PC-3 (cell line): ENCODE results near the gene NUP93. TPM values are rescaled to one million over a fixed set of nuclear protein-coding genes. Genes with fewer than 3 reads are reported as not detected.

ENCODE experiments used
- ATAC-seq: fragments of 200-7000 bp; cut with Tn5 transposase; 2 replicates; pipeline ENCODE4 v1.9.1; 2020; ENCODE audit warnings: mild to moderate bottlenecking, moderate library complexity
- BruUV-seq: library from RNA; stranded (reverse); fragments of 400-500 nt; replicated peaks from 2 replicates; lab custom pipeline; 2021; lab: Mats Ljungman, UMichigan
- CTCF ChIA-PET: fragments of 300-600 bp; sonication (Branson Sonifier 250); formaldehyde crosslinking; loops from one replicate; lab custom pipeline; 2022; ENCODE audit warnings: antibody characterized with exemption; lab: Charles Lee
- POLR2A ChIA-PET: fragments of 300-600 bp; sonication (Branson Sonifier 250); formaldehyde crosslinking; loops from one replicate; lab custom pipeline; 2022; ENCODE audit warnings: antibody characterized with exemption; ENCODE audit not compliant: unreplicated experiment; lab: Charles Lee
- DNase-seq: peaks from one replicate; pipeline ENCODE4 v3.0.0-alpha.2; 2015
- H2AFZ ChIP-seq: fragments of 300-600 bp; sonication (generic); 2 replicates; pipeline ENCODE4 v1.6.0; 2016; ENCODE audit warnings: antibody characterized with exemption, low read length
- H3F3A ChIP-seq: fragments of 300-600 bp; sonication (generic); one replicate; pipeline ENCODE4 v1.6.0; 2017; ENCODE audit warnings: antibody characterized with exemption, low read length, control low read depth, mild to moderate bottlenecking; ENCODE audit not compliant: unreplicated experiment
- H3K27ac ChIP-seq: fragments of 300-600 bp; sonication (generic); 2 replicates; pipeline ENCODE4 v1.5.1; 2016; ENCODE audit warnings: mild to moderate bottlenecking, low read length
- H3K27me3 ChIP-seq: fragments of 300-600 bp; sonication (generic); 2 replicates; pipeline ENCODE4 v1.6.1; 2016; ENCODE audit warnings: low read length, mixed read lengths
- H3K36me3 ChIP-seq: fragments of 300-600 bp; sonication (generic); 2 replicates; pipeline ENCODE4 v1.6.1; 2016; ENCODE audit warnings: low read depth, mixed run types, low read length, mixed read lengths
- H3K4me1 ChIP-seq: fragments of 300-600 bp; sonication (generic); 2 replicates; pipeline ENCODE4 v1.5.1; 2016; ENCODE audit warnings: low read length; ENCODE audit not compliant: insufficient read depth
- H3K4me2 ChIP-seq: fragments of 300-600 bp; sonication (generic); 2 replicates; pipeline ENCODE4 v1.6.0; 2016; ENCODE audit warnings: low read length
- H3K4me3 ChIP-seq: fragments of 300-600 bp; sonication (generic); 2 replicates; pipeline ENCODE4 v1.5.1; 2016; ENCODE audit warnings: mild to moderate bottlenecking, low read length, mixed read lengths
- H3K79me2 ChIP-seq: fragments of 300-600 bp; sonication (generic); 2 replicates; pipeline ENCODE4 v1.6.1; 2017; ENCODE audit warnings: low read length, mixed read lengths
- H3K9ac ChIP-seq: fragments of 300-600 bp; sonication (generic); 2 replicates; pipeline ENCODE4 v1.6.0; 2016; ENCODE audit warnings: mild to moderate bottlenecking, low read length
- H3K9me2 ChIP-seq: fragments of 300-600 bp; sonication (generic); replicated peaks from 2 replicates; pipeline ENCODE4 v1.6.1; 2016; ENCODE audit warnings: mixed run types, low read length, mixed read lengths
- H3K9me3 ChIP-seq: fragments of 300-600 bp; sonication (generic); 2 replicates; pipeline ENCODE4 v1.6.1; 2016; ENCODE audit warnings: low read length, mixed read lengths
- H4K20me1 ChIP-seq: fragments of 300-600 bp; sonication (generic); 2 replicates; pipeline ENCODE4 v1.6.1; 2016; ENCODE audit warnings: low read length, mixed read lengths
- EZH2 ChIP-seq: fragments of 300-600 bp; sonication (generic); IDR thresholded peaks from one replicate; pipeline ENCODE4 v1.6.1; 2017; ENCODE audit warnings: antibody characterized with exemption, mild to moderate bottlenecking, low read length; ENCODE audit not compliant: unreplicated experiment
- EZH2phosphoT487 ChIP-seq: fragments of 300-600 bp; sonication (generic); IDR thresholded peaks from 2 replicates; pipeline ENCODE4 v1.6.1; 2018; ENCODE audit warnings: mild to moderate bottlenecking, antibody characterized with exemption, low read length, borderline replicate concordance
- intact Hi-C: fragments of 100-400 bp; cut with micrococcal nuclease; formaldehyde crosslinking; loops from 2 replicates; pipeline ENCODE4 v1.9.0; 2023
- total RNA-seq: library from RNA; depleted of rRNA; stranded (reverse); fragments of >200 nt; gene quantifications from 2 replicates; pipeline ENCODE4 v1.2.3, GENCODE V29; 2014
- TF ChIP-seq, protein P1 (sequence below): fragments of 300-600 bp; sonication (generic); conservative IDR thresholded peaks from 2 replicates; pipeline ENCODE4 v1.5.1; 2017; ENCODE audit warnings: antibody characterized with exemption, low read depth, mild to moderate bottlenecking, low read length

Gene NUP93
- total RNA-seq, 1 experiment from 2014 or later: 98.6 TPM

GRCh38 chr16:56861756-56862155 is 131.8 kb downstream of the NUP93 start:
- DNase-seq: no peak
- no peak overlapping the region for H3K4me2 ChIP-seq
- POLR2A ChIA-PET: no interaction called here
- no peaks in the 10 kb centered on the region for H4K20me1 ChIP-seq
- no TSS peak for BruUV-seq
- H3K9ac ChIP-seq: no peak overlapping the region
- CTCF ChIA-PET: no interaction called here
- no peaks in the 10 kb centered on the region for H3K27me3 ChIP-seq
- intact Hi-C loops: no loop called here
- no peaks in the 10 kb centered on the region for H3K79me2 ChIP-seq
- no peaks in the 10 kb centered on the region for H3K36me3 ChIP-seq
- no peaks in the 10 kb centered on the region for H3K9me3 ChIP-seq
- no peaks in the 10 kb centered on the region for H3F3A ChIP-seq
- ATAC-seq: no peak
- H3K4me1 ChIP-seq: no peaks in the 10 kb centered on the region
- TF ChIP-seq EZH2 (no peak), EZH2phosphoT487 (no peak)
- TF ChIP-seq, protein P1, sequence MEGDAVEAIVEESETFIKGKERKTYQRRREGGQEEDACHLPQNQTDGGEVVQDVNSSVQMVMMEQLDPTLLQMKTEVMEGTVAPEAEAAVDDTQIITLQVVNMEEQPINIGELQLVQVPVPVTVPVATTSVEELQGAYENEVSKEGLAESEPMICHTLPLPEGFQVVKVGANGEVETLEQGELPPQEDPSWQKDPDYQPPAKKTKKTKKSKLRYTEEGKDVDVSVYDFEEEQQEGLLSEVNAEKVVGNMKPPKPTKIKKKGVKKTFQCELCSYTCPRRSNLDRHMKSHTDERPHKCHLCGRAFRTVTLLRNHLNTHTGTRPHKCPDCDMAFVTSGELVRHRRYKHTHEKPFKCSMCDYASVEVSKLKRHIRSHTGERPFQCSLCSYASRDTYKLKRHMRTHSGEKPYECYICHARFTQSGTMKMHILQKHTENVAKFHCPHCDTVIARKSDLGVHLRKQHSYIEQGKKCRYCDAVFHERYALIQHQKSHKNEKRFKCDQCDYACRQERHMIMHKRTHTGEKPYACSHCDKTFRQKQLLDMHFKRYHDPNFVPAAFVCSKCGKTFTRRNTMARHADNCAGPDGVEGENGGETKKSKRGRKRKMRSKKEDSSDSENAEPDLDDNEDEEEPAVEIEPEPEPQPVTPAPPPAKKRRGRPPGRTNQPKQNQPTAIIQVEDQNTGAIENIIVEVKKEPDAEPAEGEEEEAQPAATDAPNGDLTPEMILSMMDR: no peak
- H3K27ac ChIP-seq: no peak overlapping the region
- H2AFZ ChIP-seq: no peak overlapping the region
- no peak overlapping the region for H3K4me3 ChIP-seq
- H3K9me2 ChIP-seq: no peaks in the 10 kb centered on the region

DNA sequence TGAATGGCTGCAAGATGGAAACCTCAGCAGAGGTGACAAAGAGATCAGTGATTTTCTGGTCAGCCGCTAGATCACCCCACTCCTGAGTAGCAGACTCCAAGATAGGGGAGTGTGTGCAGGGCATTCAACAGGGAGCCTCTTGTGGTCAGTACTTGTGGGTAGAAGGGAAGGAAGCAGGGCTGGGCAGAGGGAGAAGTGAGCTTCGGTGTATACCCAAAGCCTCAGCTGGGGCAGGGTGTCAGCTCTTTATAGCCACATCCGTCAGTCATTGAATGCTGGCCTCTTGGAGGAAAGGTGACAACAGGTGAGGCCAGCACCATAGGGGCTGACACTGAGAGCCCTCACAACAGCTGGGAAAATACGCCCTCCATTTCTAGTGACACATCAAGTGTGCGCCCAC is 132.8 kb downstream of the NUP93 start:
- no TSS peak for BruUV-seq
- H3K4me2 ChIP-seq: no peak overlapping the region
- no peak overlapping the region for H3K4me3 ChIP-seq
- no peak overlapping the region for H3K9ac ChIP-seq
- no peak for DNase-seq
- CTCF ChIA-PET: no interaction called here
- H3K36me3 ChIP-seq: no peaks in the 10 kb centered on the region
- no peaks in the 10 kb centered on the region for H3K9me2 ChIP-seq
- H3K4me1 ChIP-seq: no peaks in the 10 kb centered on the region
- POLR2A ChIA-PET: no interaction called here
- intact Hi-C loops: no loop called here
- H3F3A ChIP-seq: no peaks in the 10 kb centered on the region
- H4K20me1 ChIP-seq: no peaks in the 10 kb centered on the region
- H3K27ac ChIP-seq: no peak overlapping the region
- TF ChIP-seq EZH2phosphoT487 (no peak), EZH2 (no peak)
- TF ChIP-seq, protein P1: no peak
- H3K79me2 ChIP-seq: no peaks in the 10 kb centered on the region
- H3K9me3 ChIP-seq: no peaks in the 10 kb centered on the region
- H3K27me3 ChIP-seq: no peaks in the 10 kb centered on the region
- H2AFZ ChIP-seq: no peak overlapping the region
- no peak for ATAC-seq

DNA sequence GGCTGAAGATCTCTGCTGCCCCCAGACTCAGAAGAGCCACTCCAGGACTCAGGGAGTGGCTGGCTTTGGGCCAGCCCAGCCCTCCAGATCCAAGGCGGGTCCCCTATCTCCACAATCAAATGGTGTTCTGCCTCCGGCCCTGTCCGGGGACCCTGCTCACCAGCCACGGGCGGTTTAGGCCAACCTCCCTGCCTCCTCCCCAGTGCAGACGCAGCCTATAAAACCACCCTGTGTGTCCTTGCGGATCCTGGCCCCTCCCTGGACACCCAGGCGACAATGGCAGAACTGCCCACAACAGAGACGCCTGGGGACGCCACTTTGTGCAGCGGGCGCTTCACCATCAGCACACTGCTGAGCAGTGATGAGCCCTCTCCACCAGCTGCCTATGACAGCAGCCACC is 135.0 kb downstream of the NUP93 start, which contains the start of gene SLC12A3:
Gene SLC12A3 (plus strand): TSS at position 248 of the 400 bp plus-strand sequence. CDS start 29 bp downstream, at position 277.
- Histone ChIP-seq H4K20me1 (no peaks in the 10 kb centered on the region), H3K9ac (no peak within 1 kb of the TSS), H3K36me3 (no peaks in the 10 kb centered on the region), H2AFZ (no peak within 1 kb of the TSS), H3K27me3 (no peaks in the 10 kb centered on the region), H3K4me3 (no peak within 1 kb of the TSS), H3K9me3 (no peaks in the 10 kb centered on the region), H3K4me2 (no peak within 1 kb of the TSS), H3K4me1 (no peaks in the 10 kb centered on the region), H3F3A (no peaks in the 10 kb centered on the region), H3K9me2 (no peaks in the 10 kb centered on the region), H3K27ac (no peak within 1 kb of the TSS), H3K79me2 (no peaks in the 10 kb centered on the region)
- intact Hi-C loops: loop anchor here (5.0 kb wide), 1 partner anchor 82 kb away; no protein-coding TSS in a partner anchor
- DNase-seq (no peak), ATAC-seq (no peak)
- ChIA-PET CTCF (no interaction called here), POLR2A (no interaction called here)
- BruUV-seq: no TSS peak
- TF ChIP-seq EZH2phosphoT487 (no peak), EZH2 (no peak)
- TF ChIP-seq, protein P1: no peak
